ENCODE data around the gene AGAP1.

- TF ChIP-seq SPI1 (IDR thresholded peaks at IDR 0.05; ENCODE audit: low read depth, low read length): no peak
- TF ChIP-seq POLR2AphosphoS5 (IDR thresholded peaks at IDR 0.05; ENCODE audit: low read depth, low read length): no peak
These were observed 208.3 kb downstream of the AGAP1 start for GRCh38 chr2:235702186-235702585.
